ENCODE results near the gene PUS1. TPM values are rescaled to one million over a fixed set of nuclear protein-coding genes. Genes with fewer than 3 reads are reported as not detected.

PUS1 gene
- total and polyA plus RNA-seq, 2 of the 4 experiments (the other 2 are of a cell fraction) = 14.0 to 36.7 TPM

- CTCF ChIA-PET = no interaction called here
- no peak for DNase-seq
These were observed 25.5 kb upstream of the PUS1 start for GRCh38 chr12:131903270-131904255.

More at GRCh38 chr12:131903270-131904255, 25.5 kb upstream of the PUS1 start:
- Histone ChIP-seq H3K56ac (ENCODE audit: extremely low read depth, insufficient read depth, low read length) (no peak overlapping the region), H3K4me3 (ENCODE audit: insufficient read depth, low read depth, low read length) (no peak overlapping the region), H3K14ac (replicated peaks; ENCODE audit: low read depth, low read length) (no peak overlapping the region), H2BK5ac (ENCODE audit: low read depth, low read length, poor library complexity, severe bottlenecking) (no peak overlapping the region), H3K4me2 (ENCODE audit: low read depth, low read length) (no peak overlapping the region), H2AFZ (replicated peaks; ENCODE audit: low read length, poor library complexity) (no peak overlapping the region), H2AK9ac (replicated peaks; ENCODE audit: low read depth, low read length, poor library complexity) (no peak overlapping the region), H3K9me3 (ENCODE audit: control insufficient read depth, insufficient read depth, low read length) (no peaks in the 10 kb centered on the region), H3K27me3 (ENCODE audit: control insufficient read depth, insufficient read depth, low read length) (no peaks in the 10 kb centered on the region), H4K91ac (ENCODE audit: insufficient read depth, low read depth, low read length) (no peak overlapping the region), H3K79me1 (ENCODE audit: low read depth in 1 of 2, low read length in 2 of 2) (peaks cover 12 to 64% of the 10 kb centered on the region in 2 experiments), H3K18ac (ENCODE audit: low read depth, low read length) (no peak overlapping the region), H2BK20ac (ENCODE audit: low read depth, low read length) (no peak overlapping the region), H4K20me1 (ENCODE audit: insufficient read depth, low read length) (peaks cover 49% of the 10 kb centered on the region), H4K5ac (ENCODE audit: low read depth, low read length) (no peak overlapping the region), H3K9me1 (ENCODE audit: insufficient read depth, low read length) (peaks cover 5% of the 10 kb centered on the region; the same call in 1 of the 2 replicates), H3K27ac (ENCODE audit: insufficient read depth, low read length) (no peak overlapping the region), H2BK15ac (ENCODE audit: low read depth, low read length) (no peak overlapping the region), H3K4me1 (ENCODE audit: control insufficient read depth, insufficient read depth, low read length) (no peaks in the 10 kb centered on the region), H2BK120ac (ENCODE audit: low read depth, low read length) (no peak overlapping the region), H2AK5ac (ENCODE audit: low read depth, low read length) (no peak overlapping the region), H3K36me3 (ENCODE audit: control insufficient read depth, insufficient read depth, low read length) (peaks cover 21% of the 10 kb centered on the region), H4K8ac (ENCODE audit: low read depth in 2 of 2, low read length in 2 of 2) (no peak overlapping the region), H3K9ac (ENCODE audit: low read depth, low read length) (no peak overlapping the region), H3K4ac (ENCODE audit: low read depth, low read length) (no peak overlapping the region), H3K23ac (ENCODE audit: low read depth, low read length) (no peak overlapping the region)
- 100% methylated on average over 2 of the region's 13 CpGs; no CpG with 5 or more reads in 1 of the 2 experiments for WGBS, 2 experiments (ENCODE audit: extremely low coverage in 2 of 2, insufficient read length in 1 of 2)
- no TSS peak for BruUV-seq (replicated peaks)
- no peak for ATAC-seq (ENCODE audit: low read depth)
- in situ Hi-C loops (cut with MboI; ENCODE audit: low sequenced_read_pairs) (no loop called here), dilution Hi-C loops (cut with HindIII; ENCODE audit: low sequenced_read_pairs, unreplicated experiment) (no loop called here), intact Hi-C loops (cut with micrococcal nuclease) (no loop called here)
- TF ChIP-seq SMC3 (IDR thresholded peaks at IDR 0.05; ENCODE audit: low read depth, low read length) (no peak), MAFK (IDR thresholded peaks at IDR 0.05; ENCODE audit: low read depth, low read length) (no peak), RFX5 (IDR thresholded peaks at IDR 0.05; ENCODE audit: low read depth, low read length) (no peak), USF2 (IDR thresholded peaks at IDR 0.05; ENCODE audit: low read depth, low read length) (no peak), BHLHE40 (IDR thresholded peaks at IDR 0.05; ENCODE audit: low read depth, low read length) (no peak), MAZ (IDR thresholded peaks at IDR 0.05; ENCODE audit: borderline replicate concordance, low read depth, low read length) (no peak), RCOR1 (IDR thresholded peaks at IDR 0.05; ENCODE audit: insufficient replicate concordance, low read length) (no peak), CEBPB (IDR thresholded peaks at IDR 0.05; ENCODE audit: low read depth, low read length) (no peak), FOS (IDR thresholded peaks at IDR 0.05; ENCODE audit: low read depth, low read length) (no peak), NFE2L2 (IDR thresholded peaks at IDR 0.05; ENCODE audit: low read depth, low read length) (no peak), CTCF (conservative IDR thresholded peaks at IDR 0.05; ENCODE audit: low read depth, low read length) (no peak), RAD21 (IDR thresholded peaks at IDR 0.05; ENCODE audit: low read length) (no peak), CHD1 (IDR thresholded peaks at IDR 0.05; ENCODE audit: low read depth, low read length) (no peak)
- POLR2A ChIA-PET (ENCODE audit: unreplicated experiment) = no interaction called here

All from IMR-90 (cell line).